TTC549 (cell line): ENCODE measurements around the gene ANGEL1.

ENCODE experiments used
- FAIRE-seq: peaks from 2 replicates; lab custom pipeline; 2012; peaks lifted over from hg19 to GRCh38; lab: Jason Lieb, UNC

ANGEL1 gene

DNA sequence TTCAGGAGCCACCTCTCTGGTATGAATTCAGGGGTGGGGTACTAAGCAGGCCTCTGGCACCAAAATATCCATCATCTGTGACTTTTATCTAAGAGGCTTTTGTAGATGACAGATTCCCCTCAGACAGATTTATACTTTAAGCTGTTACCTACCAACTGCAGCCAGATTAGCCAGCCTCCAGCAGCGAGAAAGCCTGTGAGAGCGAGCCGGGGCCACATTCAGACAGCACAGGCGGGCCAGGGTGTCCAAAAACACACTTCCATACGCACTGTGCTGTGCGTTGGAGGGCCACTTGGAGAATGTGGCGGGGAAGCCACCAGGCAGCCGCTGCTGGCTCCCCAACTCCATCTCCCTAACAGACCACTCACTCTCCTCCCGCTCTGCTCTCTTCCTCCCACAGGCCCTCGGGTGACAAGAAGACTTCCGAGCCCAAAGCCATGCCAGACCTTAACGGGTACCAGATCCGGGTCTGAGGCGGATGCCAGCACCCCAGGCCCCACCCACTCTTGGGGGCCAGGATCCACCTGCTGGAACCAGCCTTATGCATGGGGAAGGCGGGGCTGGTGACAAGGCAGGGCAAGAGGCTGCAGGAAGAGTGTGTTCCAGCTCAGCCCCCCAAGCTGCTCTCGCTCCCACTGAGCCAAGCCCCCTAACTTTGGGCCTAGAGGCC lies 34.0 kb downstream of the ANGEL1 start:
- no peak for FAIRE-seq

GRCh38 chr14:76777721-76778120 lies 35.0 kb downstream of the ANGEL1 start:
- FAIRE-seq = no peak

DNA sequence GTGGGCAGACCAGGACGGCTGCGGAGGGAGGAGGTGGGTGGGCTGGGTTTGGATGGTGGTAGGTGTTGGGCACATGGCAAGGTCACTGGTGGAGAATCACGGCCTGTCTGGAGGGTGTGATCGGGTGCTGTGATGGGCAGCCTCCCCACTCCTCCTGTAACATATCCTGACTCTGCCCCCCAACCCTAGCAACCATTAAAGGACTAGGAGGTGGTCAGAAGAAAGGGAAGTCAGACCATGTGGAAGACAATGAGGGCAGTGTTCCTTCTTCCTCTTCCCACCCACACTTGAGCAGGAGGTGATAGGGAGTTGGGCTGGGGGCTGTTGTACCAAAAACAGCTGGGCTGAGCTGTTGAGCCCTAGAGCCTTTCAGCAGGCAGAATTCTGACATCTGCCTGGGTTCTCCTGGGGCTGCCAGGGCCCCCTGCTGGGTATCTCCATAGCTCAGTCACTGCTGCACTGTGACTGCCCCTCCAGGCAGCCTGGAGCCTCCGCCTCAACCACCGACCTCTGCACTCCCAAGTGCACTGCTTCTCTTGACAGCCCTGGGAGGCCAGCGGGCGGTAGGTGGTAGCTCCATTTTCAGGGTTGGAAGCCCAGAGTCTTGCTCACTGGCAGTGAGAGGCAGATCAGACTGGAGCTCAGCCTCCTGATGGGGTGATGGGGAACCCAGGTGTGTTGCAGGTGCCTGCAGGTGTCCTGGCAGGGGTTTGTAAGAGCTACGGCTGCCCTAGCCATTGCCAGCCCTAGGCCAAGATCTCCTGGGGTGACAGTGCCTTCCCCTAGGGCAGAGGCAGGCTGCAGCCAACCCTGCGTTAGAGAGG lies 36.0 kb downstream of the ANGEL1 start:
- FAIRE-seq = no peak

- no peak for FAIRE-seq
Observed at GRCh38 chr14:76775695-76776427, 36.8 kb downstream of the ANGEL1 start.

GRCh38 chr14:76774821-76775694 lies 37.6 kb downstream of the ANGEL1 start:
- no peak for FAIRE-seq

DNA sequence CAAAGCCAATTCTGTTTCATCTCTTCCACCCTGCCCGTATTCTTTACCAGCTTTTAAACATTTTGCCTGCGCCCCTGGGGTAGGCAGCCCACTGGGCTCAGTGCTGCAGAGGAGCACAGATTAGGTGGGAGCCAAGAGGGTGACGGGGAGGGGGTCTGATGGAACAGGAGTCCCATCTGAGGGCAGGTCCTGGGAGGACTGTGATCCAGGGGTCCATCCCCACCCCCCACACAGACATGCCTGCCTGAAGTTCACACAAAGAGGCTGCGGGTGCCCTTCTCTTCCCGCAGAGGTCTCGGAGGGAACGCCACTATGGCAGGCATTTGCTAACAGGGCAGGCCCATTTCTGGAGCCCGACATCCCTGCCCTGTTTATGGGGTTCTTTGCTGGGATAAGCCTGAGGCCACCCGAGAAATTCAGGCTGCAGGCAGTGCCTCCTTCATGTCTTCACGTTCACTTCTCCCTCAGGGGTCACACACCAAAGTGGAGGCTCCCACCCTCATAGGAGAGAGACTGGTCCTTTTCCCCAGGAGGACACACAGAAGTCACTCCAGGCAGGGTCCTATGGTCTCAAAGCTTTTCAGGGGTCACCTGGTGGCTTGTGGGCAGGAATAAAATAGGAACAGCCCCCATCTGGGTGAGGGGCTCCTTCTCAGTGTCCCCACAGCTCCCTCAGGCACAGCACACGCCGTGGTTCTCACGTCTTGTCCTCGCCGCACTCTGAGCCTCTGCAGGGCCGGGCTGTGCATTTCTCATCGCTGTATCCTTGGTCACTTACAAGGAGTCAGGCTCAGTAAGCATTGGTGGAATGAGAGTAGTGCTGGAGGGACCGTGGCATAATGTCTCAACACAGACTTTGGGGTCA lies 38.5 kb downstream of the ANGEL1 start:
- no peak for FAIRE-seq

- FAIRE-seq = no peak
Observed at GRCh38 chr14:76773188-76773885, 39.3 kb downstream of the ANGEL1 start.

- FAIRE-seq = no peak
Observed at GRCh38 chr14:76772300-76773187, 40.1 kb downstream of the ANGEL1 start.

DNA sequence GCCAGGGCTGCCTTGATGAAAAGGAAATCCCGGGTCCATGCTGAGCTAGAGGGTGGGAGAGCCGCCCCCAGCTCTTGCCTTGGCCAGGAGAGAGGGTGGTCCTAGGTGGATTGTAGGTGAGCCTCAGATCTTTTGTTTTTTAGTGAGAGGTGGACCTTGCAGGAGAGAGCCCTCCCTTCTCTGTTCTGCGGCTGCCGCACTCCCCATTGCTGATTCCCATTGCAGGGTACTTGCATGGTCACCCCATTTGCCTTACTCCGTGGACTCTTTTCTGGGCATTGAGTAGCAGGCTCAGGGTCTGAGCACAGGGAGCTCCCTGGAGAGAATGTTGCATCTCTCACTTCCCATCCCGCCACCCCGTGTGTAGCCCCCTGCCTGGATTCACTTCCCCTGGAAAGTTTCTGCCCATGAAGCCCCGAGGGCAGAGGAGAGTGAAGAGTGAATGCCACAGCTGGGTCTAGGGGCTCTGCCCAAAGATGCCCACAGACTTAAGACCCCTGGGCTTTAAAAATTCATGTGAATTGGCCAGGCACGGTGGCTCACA lies 41.2 kb downstream of the ANGEL1 start:
- no peak for FAIRE-seq

DNA sequence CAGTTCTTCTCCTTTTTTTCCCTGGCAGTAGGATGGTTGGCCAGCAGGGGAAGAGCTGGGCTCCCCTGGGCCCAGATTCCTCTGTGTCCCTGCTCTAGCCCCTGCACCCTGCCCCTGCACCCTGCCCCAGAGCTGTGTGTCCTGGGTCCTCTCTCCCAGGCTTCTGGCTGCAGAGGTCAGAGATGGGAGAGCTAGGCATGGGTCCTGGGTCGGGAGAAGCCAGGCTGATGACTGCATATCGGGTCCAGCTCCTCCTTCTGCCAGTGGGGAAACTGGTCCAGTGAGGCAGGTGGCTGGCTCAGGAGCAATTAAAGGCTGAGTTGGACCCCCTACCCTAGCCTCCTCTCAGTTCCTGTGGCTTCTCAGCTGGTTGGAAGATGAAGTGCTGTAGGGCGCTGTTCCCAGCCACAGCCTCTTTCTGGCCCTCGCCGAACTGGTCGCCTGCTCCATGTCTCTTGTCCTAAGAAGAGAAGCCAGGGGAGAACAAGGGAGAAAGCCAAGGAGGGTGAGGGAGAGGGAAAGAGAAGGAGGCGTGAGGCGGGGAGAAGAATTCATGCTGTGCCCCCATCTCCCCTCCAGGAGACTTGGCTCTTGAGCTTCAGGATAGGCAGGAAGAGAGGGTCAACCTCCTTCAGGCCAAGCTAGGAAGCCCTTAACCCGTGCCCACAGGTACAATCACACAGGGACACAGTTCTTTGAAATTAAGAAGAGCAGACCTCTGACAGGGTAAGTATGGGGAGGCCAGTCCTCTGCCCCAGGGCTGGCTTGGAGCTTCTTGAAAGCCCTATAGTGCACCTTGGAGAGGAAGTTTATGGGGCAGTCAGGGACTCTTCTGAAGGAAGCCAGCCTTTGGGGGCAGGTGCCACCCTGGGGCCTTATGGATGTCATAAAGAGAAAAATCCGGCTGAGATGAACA lies 41.9 kb downstream of the ANGEL1 start:
- no peak for FAIRE-seq

DNA sequence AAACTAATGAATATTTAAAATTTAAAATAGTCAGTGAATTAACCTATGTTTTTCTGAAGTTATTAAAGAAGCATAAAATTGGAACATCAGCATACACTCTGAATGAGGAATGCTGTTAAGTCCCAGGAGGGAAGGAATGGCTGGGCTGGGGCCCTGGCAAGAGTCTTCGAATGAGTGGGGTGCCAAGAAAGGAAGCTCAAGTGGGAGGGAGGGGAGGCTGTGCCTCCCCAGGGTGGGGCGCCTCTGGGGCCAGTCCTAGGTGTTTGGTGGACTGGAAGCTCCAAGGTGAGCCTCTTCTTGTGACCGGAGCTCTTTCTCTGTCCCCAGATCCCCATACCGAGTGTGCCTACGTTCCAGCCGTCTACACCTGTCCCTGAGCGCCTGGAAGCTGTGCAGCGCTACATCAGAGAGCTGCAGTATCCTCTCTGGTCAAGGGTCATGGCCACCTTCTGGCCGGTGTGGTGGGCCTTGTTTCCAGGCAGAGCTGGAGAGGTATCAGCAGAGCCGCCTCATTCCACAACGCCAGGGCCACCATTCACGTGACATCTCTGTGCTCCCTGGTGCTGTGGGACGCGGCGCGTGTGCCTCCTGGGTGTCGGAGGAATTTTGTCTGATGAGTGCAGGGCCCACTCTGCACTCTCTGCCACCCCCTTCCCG lies 42.9 kb downstream of the ANGEL1 start:
- no peak for FAIRE-seq

DNA sequence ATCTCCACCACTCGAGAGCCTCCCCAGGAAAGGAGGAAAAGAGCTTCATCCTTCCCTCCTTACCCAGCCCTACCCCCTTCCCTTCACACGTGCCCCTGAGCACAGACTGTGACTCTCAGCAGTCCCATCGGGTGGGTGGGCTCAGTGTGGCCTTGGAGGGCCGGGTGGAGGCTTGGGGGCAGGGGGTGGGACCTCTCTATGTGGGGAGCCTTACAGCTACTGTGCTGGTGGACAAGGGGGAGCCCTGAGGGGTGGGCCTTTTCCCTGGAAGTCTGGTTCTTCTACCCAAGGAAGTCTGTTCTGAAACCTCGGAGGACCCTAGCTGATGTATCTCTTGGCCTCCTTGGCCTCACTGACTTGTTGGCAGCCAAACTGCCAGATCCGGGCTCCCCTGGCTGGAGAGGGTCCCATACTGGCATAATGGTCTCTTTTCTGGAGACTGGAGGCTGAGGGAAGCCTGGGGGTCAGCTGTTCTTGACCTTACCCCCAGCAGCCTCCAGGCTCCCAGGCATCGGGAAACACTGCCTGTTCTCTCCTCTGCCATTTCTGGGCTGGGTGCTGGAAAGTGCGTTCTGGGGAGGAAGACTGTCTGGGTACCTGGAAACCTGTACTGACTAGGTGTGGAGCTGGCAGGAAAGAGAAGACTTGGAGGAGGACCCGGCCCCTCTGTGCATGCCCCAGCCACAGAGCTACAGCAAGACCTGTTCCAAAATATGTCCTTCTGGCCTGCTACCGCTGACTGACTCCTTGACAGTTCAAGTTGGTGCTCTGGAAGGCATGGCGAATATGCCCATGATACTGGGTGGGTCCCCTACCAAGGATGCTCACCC lies 43.8 kb downstream of the ANGEL1 start:
- no peak for FAIRE-seq

DNA sequence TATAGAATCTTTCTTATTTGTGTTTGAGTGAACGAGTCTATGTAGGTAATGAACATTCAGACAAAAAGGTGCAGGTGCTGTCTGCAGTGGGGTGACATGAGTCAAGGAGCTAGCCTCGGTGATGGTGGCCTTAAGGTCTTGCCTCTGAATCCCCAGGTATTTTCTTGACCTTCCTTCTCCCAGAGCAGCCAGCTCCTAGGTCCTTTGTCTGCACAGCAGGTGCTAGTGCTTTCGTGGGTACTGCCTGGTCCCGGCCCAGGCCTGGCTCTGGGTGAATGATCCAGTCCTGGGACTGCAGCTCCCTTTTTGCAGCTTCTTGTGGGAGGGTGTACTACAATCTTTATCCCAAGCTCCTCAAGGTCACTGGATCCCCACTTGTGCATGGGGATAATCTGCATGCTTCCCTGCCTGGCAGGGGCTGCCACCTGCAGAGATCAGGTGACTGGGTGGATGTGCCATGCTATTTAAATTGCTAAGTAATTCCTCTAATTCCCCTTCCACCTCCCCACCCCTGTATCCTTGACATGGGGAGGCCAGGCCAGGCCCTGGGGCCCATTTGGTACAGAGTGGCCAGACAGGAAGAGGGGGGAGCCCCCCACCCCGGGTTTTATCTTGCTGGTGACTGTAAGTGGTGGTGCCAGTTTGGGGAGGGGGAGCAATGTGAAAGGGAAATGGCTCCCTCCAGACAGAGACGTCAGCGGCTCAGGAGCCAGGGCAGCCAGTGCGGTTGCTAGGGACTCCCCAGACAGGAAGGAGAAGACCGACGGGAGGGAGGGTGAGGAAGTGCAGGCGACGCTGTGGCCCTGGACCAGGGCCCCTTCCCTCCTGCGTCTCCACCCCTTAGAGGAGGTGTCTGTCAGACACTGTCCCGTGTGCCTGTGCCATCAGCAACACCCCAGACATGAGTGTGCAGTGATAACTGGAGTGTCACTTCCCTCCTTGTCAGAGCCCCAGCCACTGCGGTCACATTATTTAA lies 44.7 kb downstream of the ANGEL1 start:
- no peak for FAIRE-seq

DNA sequence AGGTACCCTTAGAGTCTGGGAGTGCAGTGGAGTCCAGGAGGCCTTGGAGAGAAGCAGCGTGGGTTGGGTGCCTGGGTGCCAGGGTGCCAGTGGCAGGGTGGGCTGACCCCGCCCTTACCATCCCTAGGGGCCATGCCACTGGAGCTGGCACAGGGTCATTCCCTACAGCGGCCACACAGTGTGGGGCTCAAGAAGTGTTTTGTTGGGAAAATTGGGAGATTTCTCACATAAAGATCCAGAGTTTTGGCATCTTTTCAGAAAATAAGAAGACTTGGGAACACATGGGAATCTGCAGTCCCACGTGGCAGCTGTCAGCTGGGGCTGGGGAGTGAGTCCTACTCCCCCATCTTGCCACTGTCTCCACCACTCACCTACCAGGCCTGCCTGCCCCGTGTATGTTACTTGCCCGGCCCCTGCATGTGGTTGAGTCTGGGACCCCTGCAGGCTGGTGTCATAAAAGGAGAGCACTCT lies 47.2 kb downstream of the ANGEL1 start:
- FAIRE-seq = no peak
